GM10248 (cell line): ENCODE measurements around the gene HINT1.

Experiments
- CTCF ChIA-PET: fragments of 300-600 bp; sonication (Branson Sonifier 250); formaldehyde crosslinking; extraction: SDS; loops from one replicate; lab custom pipeline; 2021; ENCODE audit warnings: antibody characterized with exemption; lab: Yijun Ruan, JAX
- POLR2A ChIA-PET: fragments of 350-650 bp; sonication (Branson Sonifier 250); formaldehyde crosslinking; extraction: SDS; loops from one replicate; lab custom pipeline; 2020; ENCODE audit warnings: antibody characterized with exemption; lab: Yijun Ruan, JAX
- DNase-seq: peaks from one replicate; pipeline ENCODE4 v3.0.0; 2012; ENCODE audit errors: extremely low spot score
- TF ChIP-seq, protein P1 (sequence below): IDR thresholded peaks from 2 replicates; pipeline ENCODE4 v1.5.1; 2012; ENCODE audit warnings: mild to moderate bottlenecking, low read depth; ENCODE audit errors: extremely low read depth, missing control alignments, control extremely low read depth

Gene HINT1

DNA sequence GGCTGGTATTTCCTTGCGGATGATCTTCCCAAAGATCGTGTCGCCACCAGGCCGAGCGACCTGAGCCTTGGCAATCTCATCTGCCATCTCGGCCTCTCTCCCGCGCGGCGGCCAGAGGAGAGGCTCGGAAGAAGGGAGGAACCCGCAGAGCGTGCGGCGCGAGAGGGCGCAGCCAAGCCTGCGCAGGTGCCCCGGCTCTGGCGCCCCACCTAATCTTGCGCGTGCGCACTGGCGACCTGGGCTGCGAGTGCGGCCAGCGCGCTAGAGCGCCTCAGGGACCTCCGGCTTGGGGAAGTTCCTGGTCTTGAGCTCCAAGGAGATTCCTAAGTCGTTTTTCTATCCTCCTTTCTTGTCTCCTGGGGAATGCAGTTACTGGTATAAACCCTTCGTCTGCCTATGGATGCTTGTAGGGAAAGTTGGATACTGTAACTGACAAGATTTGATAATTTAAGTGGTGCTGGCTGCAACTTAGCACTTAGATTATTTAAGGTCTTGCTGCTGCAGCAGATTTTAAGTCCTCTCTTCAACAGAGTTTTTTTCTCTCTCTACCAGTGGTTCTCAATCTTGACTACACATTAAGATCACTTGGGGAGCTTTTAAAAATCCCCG lies at the start of gene HINT1:
TSS of gene HINT1 (minus strand) at position 138 of the 609 bp plus-strand sequence. CDS start at position 87, 51 bp downstream.
- ChIA-PET CTCF (interaction anchor here (0.6 to 1.8 kb wide), 10 partner anchors 9 to 262 kb away, joined by 3 to 5 read pairs (median 3); no protein-coding TSS in a partner anchor), POLR2A (interaction anchor here (0.6 to 1.0 kb wide), 2 partner anchors 10 to 254 kb away, joined by 3 to 4 read pairs; no protein-coding TSS in a partner anchor)

DNA sequence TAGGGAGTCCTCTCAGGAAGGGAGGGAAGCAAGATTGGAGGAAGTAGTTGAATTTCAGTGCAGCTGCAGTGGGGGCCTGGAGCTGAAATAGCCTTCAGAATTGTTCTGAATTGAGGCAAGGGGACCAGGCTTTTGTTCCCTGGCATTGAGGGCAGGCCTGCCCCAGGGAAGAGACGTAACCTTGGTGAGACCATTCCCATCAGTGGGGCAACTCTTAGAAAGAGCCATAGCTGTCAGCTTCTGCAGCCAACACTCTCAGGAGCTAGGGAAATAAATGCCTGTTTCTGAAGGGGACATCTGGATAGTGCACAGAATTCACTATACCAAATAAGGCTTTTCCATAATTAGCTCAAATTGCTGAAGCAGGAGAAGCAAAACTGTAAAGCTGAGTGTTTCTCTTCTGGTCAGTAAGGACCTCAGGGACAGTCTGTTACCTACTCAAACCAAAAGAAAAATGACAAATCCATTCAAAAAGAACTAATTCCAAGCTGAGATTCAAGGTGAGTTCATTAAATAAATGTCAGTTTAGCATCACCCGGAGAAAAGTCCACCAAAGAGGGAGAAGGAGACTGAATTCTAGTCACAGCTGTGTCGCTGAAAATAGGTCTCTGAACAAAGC lies 49.7 kb upstream of the HINT1 start:
- TF ChIP-seq, protein P1, sequence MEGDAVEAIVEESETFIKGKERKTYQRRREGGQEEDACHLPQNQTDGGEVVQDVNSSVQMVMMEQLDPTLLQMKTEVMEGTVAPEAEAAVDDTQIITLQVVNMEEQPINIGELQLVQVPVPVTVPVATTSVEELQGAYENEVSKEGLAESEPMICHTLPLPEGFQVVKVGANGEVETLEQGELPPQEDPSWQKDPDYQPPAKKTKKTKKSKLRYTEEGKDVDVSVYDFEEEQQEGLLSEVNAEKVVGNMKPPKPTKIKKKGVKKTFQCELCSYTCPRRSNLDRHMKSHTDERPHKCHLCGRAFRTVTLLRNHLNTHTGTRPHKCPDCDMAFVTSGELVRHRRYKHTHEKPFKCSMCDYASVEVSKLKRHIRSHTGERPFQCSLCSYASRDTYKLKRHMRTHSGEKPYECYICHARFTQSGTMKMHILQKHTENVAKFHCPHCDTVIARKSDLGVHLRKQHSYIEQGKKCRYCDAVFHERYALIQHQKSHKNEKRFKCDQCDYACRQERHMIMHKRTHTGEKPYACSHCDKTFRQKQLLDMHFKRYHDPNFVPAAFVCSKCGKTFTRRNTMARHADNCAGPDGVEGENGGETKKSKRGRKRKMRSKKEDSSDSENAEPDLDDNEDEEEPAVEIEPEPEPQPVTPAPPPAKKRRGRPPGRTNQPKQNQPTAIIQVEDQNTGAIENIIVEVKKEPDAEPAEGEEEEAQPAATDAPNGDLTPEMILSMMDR = no peak
- POLR2A ChIA-PET = interaction anchor here (0.5 kb wide), 1 partner anchor 56 kb away, joined by 6 read pairs; no protein-coding TSS in a partner anchor
- no peak for DNase-seq
- CTCF ChIA-PET = interaction anchor here (1.1 to 3.3 kb wide), 7 partner anchors 9 to 51 kb away, joined by 3 to 19 read pairs (median 4); partner anchors contain the start of gene HINT1

More for the DNA sequence above, at the start of gene HINT1:
- peak; percentile 97 for DNase-seq
- TF ChIP-seq, protein P1 = peak; percentile 45

DNA sequence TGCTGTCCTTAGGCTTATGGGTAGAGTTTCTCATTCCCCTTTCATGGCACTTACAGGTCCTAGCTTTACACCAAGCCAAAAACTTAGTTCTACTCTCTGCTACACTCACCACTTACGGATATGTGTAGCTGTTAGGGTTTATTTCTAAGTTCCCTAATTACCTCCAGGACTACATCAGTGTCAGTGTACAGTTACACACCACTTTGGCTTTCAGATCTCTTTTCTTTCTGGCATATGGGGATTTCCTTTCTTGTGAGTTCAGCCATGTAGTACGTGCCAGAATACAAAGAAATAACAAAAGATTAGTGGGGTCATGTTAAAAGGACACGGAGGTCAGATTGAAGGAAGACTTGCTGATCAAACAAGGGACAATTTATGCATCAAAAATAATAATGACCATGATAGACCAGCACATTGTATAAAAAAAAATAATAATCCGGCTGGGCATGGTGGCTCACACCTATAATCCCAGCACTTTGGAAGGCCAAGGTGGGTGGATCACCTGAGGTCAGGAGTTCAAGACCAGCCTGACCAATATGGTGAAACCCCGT lies 47.5 kb upstream of the HINT1 start:
- DNase-seq = peak; percentile 65
- ChIA-PET CTCF (interaction anchor here (0.7 to 1.4 kb wide), 5 partner anchors 11 to 169 kb away, joined by 3 to 4 read pairs (median 3); no protein-coding TSS in a partner anchor), POLR2A (interaction anchor here (1.3 to 2.0 kb wide), 2 partner anchors 10 to 52 kb away, joined by 5 to 6 read pairs; partner anchors contain the start of gene CDC42SE2)
- TF ChIP-seq, protein P1 = no peak

DNA sequence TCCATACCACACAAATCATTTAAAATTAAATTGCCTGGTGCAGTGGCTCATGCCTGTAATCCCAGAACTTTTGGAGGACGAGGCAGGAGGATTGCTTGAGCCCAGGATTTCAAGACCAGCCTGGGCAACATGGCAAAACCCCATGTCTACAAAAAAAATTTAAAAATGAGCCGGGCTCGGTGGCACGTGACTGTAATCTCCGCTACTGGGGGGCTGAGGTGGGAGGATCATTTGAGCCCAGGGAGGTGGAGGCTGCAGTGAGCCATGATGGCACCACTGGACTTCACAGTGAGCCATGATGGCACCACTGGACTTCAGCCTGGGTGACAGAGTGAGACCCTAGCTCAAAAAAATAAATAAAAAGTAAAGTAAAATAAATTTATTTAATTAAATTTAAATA lies 46.6 kb upstream of the HINT1 start:
- ChIA-PET POLR2A (interaction anchor here (1.3 to 2.0 kb wide), 2 partner anchors 10 to 53 kb away, joined by 5 to 6 read pairs; partner anchors contain the start of gene CDC42SE2), CTCF (interaction anchor here (0.9 to 1.6 kb wide), 4 partner anchors 12 to 170 kb away, joined by 3 read pairs; no protein-coding TSS in a partner anchor)
- TF ChIP-seq, protein P1 = no peak
- DNase-seq = no peak

DNA sequence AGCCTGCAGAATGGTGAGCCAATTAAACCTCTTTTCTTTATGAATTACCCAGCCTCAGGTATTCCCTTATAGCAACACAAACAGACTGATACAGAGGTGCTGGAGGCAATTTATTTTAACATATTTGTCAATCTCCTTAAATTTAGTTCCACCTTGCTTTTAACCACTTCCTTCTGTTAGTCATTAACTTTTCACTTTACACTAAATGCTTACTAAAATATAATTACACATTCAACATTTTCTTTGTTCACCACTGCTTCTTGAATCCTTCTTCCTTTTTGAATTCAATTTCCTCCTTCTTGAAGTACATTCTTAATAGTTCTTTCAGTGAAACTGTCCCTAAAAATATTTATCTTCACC lies 45.1 kb upstream of the HINT1 start:
- ChIA-PET CTCF (interaction anchor here (1.4 to 1.7 kb wide), 3 partner anchors 9 to 15 kb away, joined by 3 to 6 read pairs (median 4); no protein-coding TSS in a partner anchor), POLR2A (interaction anchor here (1.4 kb wide), 1 partner anchor 11 kb away, joined by 5 read pairs; no protein-coding TSS in a partner anchor)
- TF ChIP-seq, protein P1 = no peak
- DNase-seq = no peak
